BLaER1 (cell line): Measurements from ENCODE around the gene STIM1.

ENCODE experiments used
- H3K27ac ChIP-seq: shearing (Covaris generic); formaldehyde crosslinking; 2 replicates; pipeline ENCODE4 v1.8.1; 2022
- H3K27me3 ChIP-seq: shearing (Covaris generic); formaldehyde crosslinking; 2 replicates; pipeline ENCODE4 v1.8.1; 2022
- H3K36me3 ChIP-seq: shearing (Covaris generic); formaldehyde crosslinking; 2 replicates; pipeline ENCODE4 v1.8.1; 2022
- H3K4me1 ChIP-seq: shearing (Covaris generic); formaldehyde crosslinking; 2 replicates; pipeline ENCODE4 v1.8.1; 2022
- H3K4me2 ChIP-seq: shearing (Covaris generic); formaldehyde crosslinking; 2 replicates; pipeline ENCODE4 v1.8.1; 2022
- H3K4me3 ChIP-seq: shearing (Covaris generic); formaldehyde crosslinking; 2 replicates; pipeline ENCODE4 v1.8.1; 2022
- H3K9ac ChIP-seq: shearing (Covaris generic); formaldehyde crosslinking; 2 replicates; pipeline ENCODE4 v1.8.1; 2022
- H3K9me3 ChIP-seq: shearing (Covaris generic); formaldehyde crosslinking; 2 replicates; pipeline ENCODE4 v1.8.1; 2022
- H4K20me1 ChIP-seq: shearing (Covaris generic); formaldehyde crosslinking; 2 replicates; pipeline ENCODE4 v1.8.1; 2022
- Cebpa-rat ChIP-seq: shearing (Covaris generic); IDR thresholded peaks from 2 replicates; pipeline ENCODE4 v1.8.1; 2022

Gene STIM1

DNA sequence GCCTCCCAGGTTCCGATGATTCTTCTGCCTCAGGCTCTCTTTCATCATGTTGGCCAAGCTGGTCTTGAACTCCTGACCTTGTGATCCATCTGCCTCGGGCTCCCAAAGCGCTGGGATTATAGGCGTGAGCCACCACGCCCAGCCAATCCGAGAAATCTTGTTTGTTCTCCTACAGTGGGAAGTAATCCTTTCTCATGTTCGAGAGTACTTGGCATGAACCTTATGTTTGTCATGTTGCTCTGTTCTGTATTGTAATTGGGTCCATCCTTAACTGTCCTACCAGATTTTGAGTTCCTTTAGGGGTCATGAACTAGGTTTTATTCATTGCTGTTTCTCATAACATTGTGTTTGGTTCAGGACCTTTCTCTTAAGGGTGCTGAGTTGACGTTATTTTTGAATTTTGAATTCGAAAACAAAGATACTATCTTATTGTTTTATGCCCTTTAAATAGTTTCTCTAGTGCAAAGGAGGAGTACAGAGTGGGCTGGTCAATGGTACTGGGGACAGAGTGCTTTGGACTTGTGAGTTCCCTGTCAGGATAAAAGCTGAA lies 125.7 kb downstream of the STIM1 start:
- no peak overlapping the region for H3K4me2 ChIP-seq
- H3K9ac ChIP-seq: no peak overlapping the region
- H3K36me3 ChIP-seq: no peaks in the 10 kb centered on the region
- H3K4me3 ChIP-seq: no peak overlapping the region
- no peak for TF ChIP-seq Cebpa-rat
- no peaks in the 10 kb centered on the region for H3K4me1 ChIP-seq
- H3K27ac ChIP-seq: no peak overlapping the region
- no peaks in the 10 kb centered on the region for H4K20me1 ChIP-seq
- H3K27me3 ChIP-seq: no peaks in the 10 kb centered on the region
- H3K9me3 ChIP-seq: no peaks in the 10 kb centered on the region

- Histone ChIP-seq H3K4me1 (no peaks in the 10 kb centered on the region), H3K27me3 (no peaks in the 10 kb centered on the region), H3K9ac (no peak overlapping the region), H3K36me3 (no peaks in the 10 kb centered on the region), H3K4me2 (no peak overlapping the region), H4K20me1 (no peaks in the 10 kb centered on the region), H3K27ac (no peak overlapping the region), H3K9me3 (no peaks in the 10 kb centered on the region), H3K4me3 (no peak overlapping the region)
- no peak for TF ChIP-seq Cebpa-rat
Measured at GRCh38 chr11:3982431-3982830, 127.0 kb downstream of the STIM1 start.

DNA sequence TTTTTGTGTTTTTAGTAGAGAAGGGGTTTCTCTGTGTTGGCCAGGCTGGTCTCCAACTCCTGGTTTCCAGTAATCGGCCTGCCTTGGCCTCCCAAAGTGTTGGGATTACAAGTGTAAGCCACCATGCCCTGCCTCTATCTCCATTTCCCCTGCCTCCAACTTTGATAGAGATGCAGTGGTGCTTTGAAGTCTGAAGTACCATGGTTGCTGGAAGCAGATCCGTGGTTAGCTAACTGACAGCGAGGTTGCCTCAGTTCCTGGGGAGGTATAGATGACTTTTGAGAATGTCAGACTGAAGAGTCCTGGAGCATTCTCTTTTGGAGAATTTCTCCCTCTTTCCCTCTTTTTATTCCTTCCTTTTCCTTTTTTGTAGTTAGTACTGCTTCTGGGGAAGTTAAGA lies 127.6 kb downstream of the STIM1 start:
- no peaks in the 10 kb centered on the region for H3K9me3 ChIP-seq
- H3K36me3 ChIP-seq: no peaks in the 10 kb centered on the region
- no peak overlapping the region for H3K4me2 ChIP-seq
- H3K27me3 ChIP-seq: no peaks in the 10 kb centered on the region
- no peak overlapping the region for H3K4me3 ChIP-seq
- H3K27ac ChIP-seq: no peak overlapping the region
- H3K4me1 ChIP-seq: no peaks in the 10 kb centered on the region
- TF ChIP-seq Cebpa-rat: no peak
- no peak overlapping the region for H3K9ac ChIP-seq
- no peaks in the 10 kb centered on the region for H4K20me1 ChIP-seq

DNA sequence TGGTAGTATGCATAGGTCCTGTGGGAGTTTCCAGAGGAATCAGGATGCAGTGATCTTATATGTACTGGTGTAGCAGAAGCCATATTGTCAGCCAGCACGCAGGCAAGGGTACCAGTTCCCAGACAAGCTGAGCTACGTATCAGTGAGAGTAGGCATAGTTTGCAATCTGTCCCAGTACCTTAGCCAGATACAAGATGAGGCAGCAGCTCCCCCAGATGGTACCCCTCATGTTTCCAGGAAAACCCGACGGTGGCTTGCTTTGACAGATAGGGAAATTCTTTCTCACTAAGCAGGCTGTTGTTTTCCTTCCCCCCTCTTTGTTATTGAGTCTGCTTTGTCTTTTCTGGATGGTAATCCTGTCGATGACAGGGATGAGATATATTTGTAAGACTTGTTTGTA lies 129.4 kb downstream of the STIM1 start:
- no peak overlapping the region for H3K9ac ChIP-seq
- peaks cover 8% of the 10 kb centered on the region for H3K9me3 ChIP-seq
- no peak for TF ChIP-seq Cebpa-rat
- H3K4me1 ChIP-seq: no peaks in the 10 kb centered on the region
- no peak overlapping the region for H3K4me3 ChIP-seq
- no peak overlapping the region for H3K27ac ChIP-seq
- H3K36me3 ChIP-seq: 0 out of 2 replicates have a peak, but pooled peaks cover 6% of the 10 kb centered on the region
- no peak overlapping the region for H3K4me2 ChIP-seq
- H3K27me3 ChIP-seq: no peaks in the 10 kb centered on the region
- no peaks in the 10 kb centered on the region for H4K20me1 ChIP-seq

DNA sequence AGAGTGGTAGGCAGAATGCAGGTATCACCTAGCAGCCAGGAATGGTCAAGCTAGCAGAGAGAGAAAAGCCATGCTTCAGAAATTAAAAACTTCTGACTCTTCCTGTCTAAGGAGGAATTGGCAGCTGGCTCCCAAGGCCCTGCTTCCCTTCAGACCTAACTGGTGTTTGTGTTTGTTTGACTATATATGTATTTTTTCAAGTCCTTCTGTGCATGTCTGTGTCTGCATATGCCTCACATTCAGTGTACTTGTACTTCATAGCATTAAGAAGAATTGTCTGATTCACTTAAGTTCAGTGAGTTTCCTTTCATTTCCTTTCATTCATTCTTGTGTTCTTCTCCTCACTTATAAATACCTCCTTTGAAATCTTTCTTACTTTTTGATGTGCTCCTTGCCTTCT lies 130.2 kb downstream of the STIM1 start:
- no peaks in the 10 kb centered on the region for H3K4me1 ChIP-seq
- peaks cover 10% of the 10 kb centered on the region for H3K9me3 ChIP-seq
- H3K9ac ChIP-seq: no peak overlapping the region
- no peaks in the 10 kb centered on the region for H4K20me1 ChIP-seq
- no peaks in the 10 kb centered on the region for H3K27me3 ChIP-seq
- no peak overlapping the region for H3K4me2 ChIP-seq
- H3K4me3 ChIP-seq: no peak overlapping the region
- 0 out of 2 replicates have a peak, but pooled peaks cover 6% of the 10 kb centered on the region for H3K36me3 ChIP-seq
- no peak for TF ChIP-seq Cebpa-rat
- H3K27ac ChIP-seq: no peak overlapping the region

DNA sequence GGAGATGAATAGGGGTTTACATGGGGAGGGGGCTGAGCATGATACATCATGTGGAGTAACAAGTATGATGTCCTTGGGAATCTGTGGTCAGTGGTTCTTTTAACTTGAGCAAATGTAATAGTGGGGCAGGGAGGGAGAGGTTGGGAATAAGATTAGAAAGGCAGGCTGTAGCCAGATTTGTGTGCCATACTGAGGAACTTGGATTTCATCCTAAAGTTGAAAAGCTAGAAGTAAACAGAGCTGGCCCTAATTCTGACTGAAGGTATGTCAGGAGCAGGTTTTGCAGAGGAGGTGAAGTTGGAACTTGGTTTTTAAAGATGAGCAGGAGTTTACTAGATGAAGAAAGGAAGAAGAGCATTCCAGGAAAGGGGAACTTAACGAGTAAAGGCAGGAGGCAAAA lies 130.8 kb downstream of the STIM1 start:
- H3K27me3 ChIP-seq: no peaks in the 10 kb centered on the region
- H3K36me3 ChIP-seq: 0 out of 2 replicates have a peak, but pooled peaks cover 6% of the 10 kb centered on the region
- no peak overlapping the region for H3K9ac ChIP-seq
- no peaks in the 10 kb centered on the region for H4K20me1 ChIP-seq
- H3K9me3 ChIP-seq: peaks cover 10% of the 10 kb centered on the region
- no peak for TF ChIP-seq Cebpa-rat
- H3K4me3 ChIP-seq: no peak overlapping the region
- H3K4me1 ChIP-seq: no peaks in the 10 kb centered on the region
- no peak overlapping the region for H3K27ac ChIP-seq
- H3K4me2 ChIP-seq: no peak overlapping the region

DNA sequence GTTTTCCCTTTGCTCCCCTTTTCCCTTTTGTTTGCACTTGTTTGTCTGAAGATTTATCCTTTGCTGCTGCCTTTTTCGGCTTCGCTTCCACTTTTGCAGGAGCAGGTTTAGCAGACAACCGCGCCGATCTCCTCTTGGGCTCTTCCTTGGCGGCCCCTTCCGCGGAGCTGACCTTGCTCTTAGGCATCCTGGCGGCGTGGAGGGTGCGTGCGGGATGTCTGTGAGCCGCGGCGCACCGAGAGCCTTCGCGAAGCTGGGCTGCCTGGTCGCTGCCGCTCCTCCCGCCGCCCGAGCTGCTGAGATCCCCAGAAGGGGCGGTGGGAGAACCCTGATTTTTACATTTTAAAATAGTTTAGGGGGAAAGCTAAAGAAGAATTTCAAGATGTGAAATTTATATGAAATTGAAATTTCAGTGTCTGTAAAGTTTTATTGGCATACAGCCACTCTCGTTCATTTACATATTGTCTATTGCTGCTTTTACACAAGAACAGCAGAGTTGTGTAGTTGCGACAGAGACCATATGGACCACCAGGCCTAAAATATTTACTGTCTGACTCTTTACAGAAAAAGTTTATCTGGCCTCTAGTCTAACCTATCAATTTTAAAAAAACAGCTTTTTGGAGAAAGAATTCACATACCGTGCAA lies 133.9 kb downstream of the STIM1 start:
- Histone ChIP-seq H3K4me1 (no peaks in the 10 kb centered on the region), H3K36me3 (0 out of 2 replicates have a peak, but pooled peaks cover 6% of the 10 kb centered on the region), H3K27me3 (no peaks in the 10 kb centered on the region), H3K27ac (no peak overlapping the region), H3K9me3 (peaks cover 30% of the 10 kb centered on the region), H3K9ac (no peak overlapping the region), H4K20me1 (no peaks in the 10 kb centered on the region), H3K4me3 (no peak overlapping the region), H3K4me2 (no peak overlapping the region)
- no peak for TF ChIP-seq Cebpa-rat

GRCh38 chr11:3989921-3990290 lies 134.4 kb downstream of the STIM1 start:
- H3K27ac ChIP-seq: no peak overlapping the region
- H3K9ac ChIP-seq: no peak overlapping the region
- H3K27me3 ChIP-seq: no peaks in the 10 kb centered on the region
- H3K36me3 ChIP-seq: 0 out of 2 replicates have a peak, but pooled peaks cover 6% of the 10 kb centered on the region
- no peak overlapping the region for H3K4me2 ChIP-seq
- no peak overlapping the region for H3K4me3 ChIP-seq
- peaks cover 35% of the 10 kb centered on the region for H3K9me3 ChIP-seq
- no peak for TF ChIP-seq Cebpa-rat
- H4K20me1 ChIP-seq: no peaks in the 10 kb centered on the region
- H3K4me1 ChIP-seq: no peaks in the 10 kb centered on the region

GRCh38 chr11:3990406-3990805 lies 134.9 kb downstream of the STIM1 start:
- Histone ChIP-seq H3K4me2 (no peak overlapping the region), H3K36me3 (0 out of 2 replicates have a peak, but pooled peaks cover 6% of the 10 kb centered on the region), H4K20me1 (no peaks in the 10 kb centered on the region), H3K9ac (no peak overlapping the region), H3K4me3 (no peak overlapping the region), H3K27ac (no peak overlapping the region), H3K27me3 (no peaks in the 10 kb centered on the region), H3K4me1 (no peaks in the 10 kb centered on the region), H3K9me3 (peaks cover 40% of the 10 kb centered on the region)
- no peak for TF ChIP-seq Cebpa-rat

- 0 out of 2 replicates have a peak, but pooled peaks cover 5% of the 10 kb centered on the region for H3K4me1 ChIP-seq
Measured at GRCh38 chr11:3992964-3993363, 137.5 kb downstream of the STIM1 start.

More at GRCh38 chr11:3992964-3993363, 137.5 kb downstream of the STIM1 start:
- no peak overlapping the region for H3K4me2 ChIP-seq
- no peaks in the 10 kb centered on the region for H4K20me1 ChIP-seq
- no peaks in the 10 kb centered on the region for H3K27me3 ChIP-seq
- H3K4me3 ChIP-seq: no peak overlapping the region
- H3K9ac ChIP-seq: no peak overlapping the region
- H3K27ac ChIP-seq: no peak overlapping the region
- peaks cover 62% of the 10 kb centered on the region for H3K9me3 ChIP-seq
- no peak for TF ChIP-seq Cebpa-rat
- H3K36me3 ChIP-seq: 0 out of 2 replicates have a peak, but pooled peaks cover 6% of the 10 kb centered on the region
